Activated CD4-positive, alpha-beta memory T cell treated with anti-CD3 and anti-CD28 coated beads, Interleukin-2, amount 10 ng/mL, durations not matched to agents 7 days and 5 days (primary cell): ENCODE measurements around the gene RER1. TPM values are rescaled to one million over a fixed set of nuclear protein-coding genes. Genes with fewer than 3 reads are reported as not detected.

ENCODE experiments used
- CTCF ChIA-PET: fragments of 350-600 bp; sonication (Branson Sonifier 250); formaldehyde crosslinking; loops from one replicate; lab custom pipeline; 2021; ENCODE audit warnings: antibody characterized with exemption, inconsistent platforms; lab: Charles Lee
- POLR2A ChIA-PET: fragments of 350-600 bp; sonication (Branson Sonifier 250); formaldehyde crosslinking; loops from one replicate; lab custom pipeline; 2021; ENCODE audit warnings: antibody characterized with exemption; lab: Charles Lee
- DNase-seq: peaks from one replicate; pipeline ENCODE4 v3.0.0-alpha.2; 2020
- H3K27ac Mint-ChIP-seq: one replicate; pipeline ENCODE4 v1.8.0; 2021; ENCODE audit warnings: mild to moderate bottlenecking, mixed read lengths
- H3K27me3 Mint-ChIP-seq: one replicate; pipeline ENCODE4 v1.8.0; 2021; ENCODE audit warnings: mixed read lengths
- H3K36me3 Mint-ChIP-seq: one replicate; pipeline ENCODE4 v1.8.0; 2021; ENCODE audit warnings: low read depth, mixed read lengths
- H3K4me1 Mint-ChIP-seq: one replicate; pipeline ENCODE4 v1.8.0; 2021; ENCODE audit warnings: mixed read lengths
- H3K4me3 Mint-ChIP-seq: one replicate; pipeline ENCODE4 v1.8.0; 2021; ENCODE audit warnings: mild to moderate bottlenecking, mixed read lengths
- H3K9me3 Mint-ChIP-seq: one replicate; pipeline ENCODE4 v1.8.0; 2021; ENCODE audit warnings: mixed read lengths
- total RNA-seq, 2 experiments: library from RNA; stranded (reverse); gene quantifications; one replicate each; pipeline ENCODE4 v1.2.3, GENCODE V29; 2021

RER1 gene
- total RNA-seq, 2 experiments from 2014 or later = 151 to 160 TPM

DNA sequence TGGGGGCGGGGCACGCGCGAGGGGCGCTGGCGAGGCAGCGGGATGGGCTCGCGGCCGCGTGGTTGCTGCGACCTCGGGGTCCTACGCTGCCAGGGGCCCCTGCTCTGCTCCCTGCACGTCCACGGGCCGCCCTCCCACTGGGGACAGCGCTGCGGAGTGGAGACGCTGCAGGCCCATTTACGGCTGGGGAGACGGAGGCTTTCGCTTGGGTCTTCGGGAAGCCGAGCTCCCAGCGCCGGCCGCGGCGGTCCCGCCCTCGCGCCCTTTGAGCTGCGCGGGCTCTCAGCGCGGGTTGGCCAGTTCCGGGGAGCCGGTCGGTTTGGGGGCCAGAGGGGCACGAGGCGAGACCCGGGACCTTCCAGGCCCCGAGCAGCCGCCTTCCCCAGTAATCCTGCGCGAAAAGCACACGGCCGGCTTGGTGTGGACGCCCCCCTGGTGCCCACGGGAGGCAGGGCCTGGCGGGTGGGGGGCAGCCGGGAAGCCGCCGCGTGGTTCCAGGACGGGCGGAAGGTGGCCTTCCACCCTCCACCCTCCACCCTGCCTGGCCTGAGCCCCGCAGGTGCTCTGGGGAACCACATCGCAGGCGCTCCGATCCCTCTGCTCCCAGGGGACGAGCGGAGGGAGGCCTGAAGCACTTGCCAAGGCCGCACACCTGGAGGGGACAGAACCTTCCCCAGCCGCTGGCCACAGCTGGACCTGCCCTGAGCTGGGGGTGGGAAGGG is 21.3 kb downstream of the RER1 start:
- CTCF ChIA-PET = interaction anchor here (1.0 to 1.8 kb wide), 6 partner anchors 111 to 218 kb away, joined by 3 to 13 read pairs (median 4); partner anchors contain the start of gene FAAP20
- DNase-seq = peak; percentile 28
- POLR2A ChIA-PET = interaction anchor here (0.7 to 3.6 kb wide), 9 partner anchors 19 to 218 kb away, joined by 3 to 21 read pairs (median 4); partner anchors contain the start of genes FAAP20, MORN1, PANK4 and PRXL2B
- Mint-ChIP-seq H3K36me3 (peaks cover 4% of the 10 kb centered on the region), H3K27ac (peak overlapping the region; percentile 94), H3K9me3 (no peaks in the 10 kb centered on the region), H3K4me1 (peaks cover 40% of the 10 kb centered on the region), H3K27me3 (no peaks in the 10 kb centered on the region), H3K4me3 (peak overlapping the region; percentile 85)

DNA sequence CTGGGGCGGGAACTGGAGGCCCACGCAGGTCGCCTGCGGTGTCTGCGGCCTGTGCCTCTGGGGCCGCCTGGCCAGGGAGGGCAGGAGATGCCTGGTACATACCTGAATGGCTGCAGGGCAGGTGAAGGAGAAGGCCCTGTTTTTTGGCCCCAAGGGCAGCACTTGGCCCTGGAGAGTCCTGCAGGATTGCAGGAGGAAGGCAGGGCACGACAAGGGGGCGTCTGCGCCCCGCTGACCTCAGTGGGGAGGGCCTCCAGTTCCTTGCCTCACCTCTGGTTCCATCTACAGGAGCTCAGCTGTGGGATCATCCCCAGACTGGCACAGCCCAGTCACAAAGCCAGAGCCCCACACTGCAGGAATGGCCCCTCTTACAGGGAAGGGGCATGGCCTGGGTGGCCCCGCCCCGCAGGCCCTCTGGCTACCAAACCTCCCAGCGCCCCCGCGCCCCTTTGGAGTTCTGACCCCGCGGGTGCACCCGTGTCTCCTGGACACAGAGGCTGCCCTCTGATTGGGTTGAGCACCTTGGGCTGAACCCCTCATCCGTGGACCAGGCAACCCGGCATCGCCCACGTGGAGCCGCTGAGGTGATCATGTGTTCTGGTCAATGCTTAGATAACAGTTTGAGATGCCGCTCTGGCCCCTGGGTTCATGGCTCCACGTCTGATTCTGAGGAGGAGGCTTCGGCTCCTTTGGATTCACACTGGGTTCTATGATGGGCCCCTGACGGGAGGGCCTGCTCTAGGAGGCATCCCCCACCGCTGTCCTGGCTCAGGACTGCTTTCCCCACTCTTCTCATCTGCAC is 22.1 kb downstream of the RER1 start:
- Mint-ChIP-seq H3K9me3 (no peaks in the 10 kb centered on the region), H3K4me1 (peaks cover 41% of the 10 kb centered on the region), H3K36me3 (peaks cover 4% of the 10 kb centered on the region), H3K27me3 (no peaks in the 10 kb centered on the region), H3K27ac (peak overlapping the region; percentile 94), H3K4me3 (peak overlapping the region; percentile 81)
- ChIA-PET CTCF (interaction anchor here (1.0 to 2.7 kb wide), 11 partner anchors 111 to 373 kb away, joined by 3 to 41 read pairs (median 7); partner anchors contain the start of genes FAAP20 and PANK4), POLR2A (interaction anchor here (0.7 to 4.3 kb wide), 11 partner anchors 20 to 218 kb away, joined by 3 to 50 read pairs (median 5); partner anchors contain the start of genes FAAP20, MORN1, PANK4 and PRXL2B)
- peak; percentile 31 for DNase-seq

DNA sequence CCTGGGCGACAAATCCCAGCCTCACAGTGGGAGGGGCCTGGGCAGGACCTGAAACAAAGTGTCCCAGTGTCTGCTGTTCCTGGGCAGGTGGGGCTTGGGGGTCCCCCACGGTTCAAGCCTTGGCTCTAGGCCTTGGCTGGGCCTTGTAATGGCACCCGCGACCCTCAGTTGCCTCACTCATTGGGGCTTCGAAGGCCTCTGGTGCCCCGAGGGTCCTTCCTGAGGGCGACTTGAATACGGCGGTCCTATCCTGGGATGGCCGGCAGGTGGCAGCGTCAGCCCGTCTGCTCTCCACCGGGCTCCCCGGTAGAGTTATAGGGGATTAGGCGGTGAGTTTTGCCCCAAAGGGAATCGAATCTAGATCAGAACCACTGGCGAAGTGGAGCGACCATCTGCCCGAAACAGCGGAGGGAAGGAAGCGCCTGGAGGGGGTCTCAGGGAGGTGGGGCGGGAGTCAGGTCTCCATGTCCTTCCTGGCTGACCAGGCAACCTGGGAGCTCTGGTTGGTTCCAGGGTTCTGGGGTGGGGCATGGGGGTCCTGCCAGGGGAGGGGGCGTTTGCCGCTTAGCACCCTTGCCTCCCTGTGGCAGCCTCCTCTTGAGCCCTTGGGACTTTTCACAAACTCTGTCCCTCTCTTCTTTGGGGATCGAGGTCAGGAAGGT is 22.8 kb downstream of the RER1 start:
- Mint-ChIP-seq H3K27ac (peak overlapping the region; percentile 94), H3K4me1 (peaks cover 44% of the 10 kb centered on the region), H3K9me3 (no peaks in the 10 kb centered on the region), H3K4me3 (peak overlapping the region; percentile 81), H3K36me3 (peaks cover 4% of the 10 kb centered on the region), H3K27me3 (no peaks in the 10 kb centered on the region)
- CTCF ChIA-PET = interaction anchor here (0.7 to 2.7 kb wide), 11 partner anchors 15 to 1143 kb away, joined by 3 to 41 read pairs (median 8); partner anchors contain the start of genes MORN1, PANK4, PRXL2B and RER1
- peak; percentile 87 for DNase-seq
- POLR2A ChIA-PET = interaction anchor here (2.7 to 4.3 kb wide), 5 partner anchors 23 to 171 kb away, joined by 10 to 50 read pairs (median 13); partner anchors contain the start of genes MORN1 and RER1

DNA sequence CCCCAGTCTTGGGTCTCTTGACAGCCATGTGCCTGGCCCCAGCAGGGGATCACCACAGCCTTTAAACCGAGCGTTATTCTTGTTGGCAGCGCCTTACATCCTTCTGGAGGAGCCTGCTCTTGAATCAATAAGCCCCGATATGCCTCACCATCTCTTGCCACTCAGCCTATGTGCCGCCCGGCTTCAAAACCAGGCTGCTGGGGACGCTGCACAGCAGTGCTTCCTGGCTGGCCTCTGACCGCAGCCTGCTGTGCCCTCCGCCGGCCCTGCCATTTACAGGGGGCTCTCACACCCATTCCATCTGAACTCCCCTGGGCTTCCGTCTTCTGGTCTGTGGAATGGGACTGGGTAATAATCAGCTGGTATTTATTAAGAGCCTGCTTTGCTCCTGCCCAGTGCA is 23.7 kb downstream of the RER1 start:
- ChIA-PET POLR2A (interaction anchor here (0.9 to 4.3 kb wide), 11 partner anchors 15 to 221 kb away, joined by 3 to 50 read pairs (median 10); partner anchors contain the start of genes FAAP20, MORN1, RER1 and TNFRSF14), CTCF (interaction anchor here (0.7 to 2.7 kb wide), 13 partner anchors 15 to 1144 kb away, joined by 3 to 41 read pairs (median 7); partner anchors contain the start of genes FAAP20, MORN1, PANK4 and PRXL2B)
- Mint-ChIP-seq H3K27me3 (no peaks in the 10 kb centered on the region), H3K4me3 (peak overlapping the region; percentile 81), H3K36me3 (peaks cover 4% of the 10 kb centered on the region), H3K4me1 (peaks cover 42% of the 10 kb centered on the region), H3K27ac (peak overlapping the region; percentile 94), H3K9me3 (no peaks in the 10 kb centered on the region)
- DNase-seq = peak; percentile 24

DNA sequence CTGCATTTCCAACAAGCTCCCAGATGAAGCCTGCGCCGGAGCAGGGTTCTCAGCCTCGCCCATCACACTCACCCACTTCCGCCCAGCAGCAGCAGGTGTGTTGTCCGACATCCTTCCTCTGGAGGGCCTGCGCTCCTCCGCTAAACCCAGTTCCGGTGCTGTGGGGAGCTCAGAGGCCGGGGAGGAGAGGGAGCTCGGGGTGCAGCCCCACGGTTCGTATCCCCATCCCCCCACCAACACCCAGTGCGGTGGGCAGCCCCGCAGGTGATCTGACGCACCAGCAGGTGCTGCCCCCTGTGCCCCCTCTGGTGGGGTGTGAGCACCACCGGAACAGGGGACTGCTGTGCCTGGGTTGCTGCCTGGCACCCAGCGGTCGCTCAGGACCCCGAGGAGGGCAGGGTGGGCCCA is 24.2 kb downstream of the RER1 start:
- peaks cover 40% of the 10 kb centered on the region for H3K4me1 Mint-ChIP-seq
- peaks cover 4% of the 10 kb centered on the region for H3K36me3 Mint-ChIP-seq
- H3K27ac Mint-ChIP-seq = peak overlapping the region; percentile 94
- no peaks in the 10 kb centered on the region for H3K9me3 Mint-ChIP-seq
- ChIA-PET POLR2A (interaction anchor here (0.9 to 4.3 kb wide), 12 partner anchors 9 to 221 kb away, joined by 3 to 50 read pairs (median 8); partner anchors contain the start of genes FAAP20, MORN1, RER1 and TNFRSF14), CTCF (interaction anchor here (0.9 to 2.7 kb wide), 13 partner anchors 14 to 371 kb away, joined by 3 to 41 read pairs (median 7); partner anchors contain the start of genes FAAP20, MORN1, PANK4 and PRXL2B)
- H3K27me3 Mint-ChIP-seq = no peaks in the 10 kb centered on the region
- H3K4me3 Mint-ChIP-seq = peak overlapping the region; percentile 81
- peak; percentile 75 for DNase-seq

DNA sequence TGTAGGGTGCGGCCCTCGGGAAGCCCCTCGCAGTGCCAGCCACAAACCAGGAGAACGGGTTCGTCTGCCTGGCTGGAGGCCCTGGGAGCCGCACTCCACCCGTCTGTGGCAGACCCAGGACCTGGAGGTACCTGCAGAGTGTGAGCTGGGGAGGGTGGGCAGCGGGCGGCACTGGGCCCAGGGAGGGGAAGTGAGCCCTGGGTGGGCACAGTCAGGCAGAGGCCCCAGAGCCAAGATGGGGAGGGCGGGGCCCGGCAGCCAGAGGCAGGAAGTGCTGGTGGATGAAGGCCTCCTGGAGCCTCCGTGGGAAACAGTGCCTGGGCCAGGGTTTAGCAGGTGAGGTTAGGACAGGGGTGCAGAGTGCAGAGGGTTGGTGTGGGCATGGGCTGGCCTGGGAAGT is 24.8 kb downstream of the RER1 start:
- CTCF ChIA-PET = interaction anchor here (0.9 to 2.7 kb wide), 13 partner anchors 13 to 221 kb away, joined by 3 to 41 read pairs (median 7); partner anchors contain the start of genes FAAP20, MORN1, PANK4 and PRXL2B
- Mint-ChIP-seq H3K9me3 (no peaks in the 10 kb centered on the region), H3K27ac (peak overlapping the region; percentile 94), H3K4me3 (peak overlapping the region; percentile 81), H3K36me3 (peaks cover 4% of the 10 kb centered on the region), H3K4me1 (peaks cover 38% of the 10 kb centered on the region), H3K27me3 (no peaks in the 10 kb centered on the region)
- DNase-seq = peak; percentile 61
- POLR2A ChIA-PET = interaction anchor here (1.1 to 4.3 kb wide), 11 partner anchors 9 to 169 kb away, joined by 3 to 50 read pairs (median 10); partner anchors contain the start of genes MORN1, RER1 and TNFRSF14

DNA sequence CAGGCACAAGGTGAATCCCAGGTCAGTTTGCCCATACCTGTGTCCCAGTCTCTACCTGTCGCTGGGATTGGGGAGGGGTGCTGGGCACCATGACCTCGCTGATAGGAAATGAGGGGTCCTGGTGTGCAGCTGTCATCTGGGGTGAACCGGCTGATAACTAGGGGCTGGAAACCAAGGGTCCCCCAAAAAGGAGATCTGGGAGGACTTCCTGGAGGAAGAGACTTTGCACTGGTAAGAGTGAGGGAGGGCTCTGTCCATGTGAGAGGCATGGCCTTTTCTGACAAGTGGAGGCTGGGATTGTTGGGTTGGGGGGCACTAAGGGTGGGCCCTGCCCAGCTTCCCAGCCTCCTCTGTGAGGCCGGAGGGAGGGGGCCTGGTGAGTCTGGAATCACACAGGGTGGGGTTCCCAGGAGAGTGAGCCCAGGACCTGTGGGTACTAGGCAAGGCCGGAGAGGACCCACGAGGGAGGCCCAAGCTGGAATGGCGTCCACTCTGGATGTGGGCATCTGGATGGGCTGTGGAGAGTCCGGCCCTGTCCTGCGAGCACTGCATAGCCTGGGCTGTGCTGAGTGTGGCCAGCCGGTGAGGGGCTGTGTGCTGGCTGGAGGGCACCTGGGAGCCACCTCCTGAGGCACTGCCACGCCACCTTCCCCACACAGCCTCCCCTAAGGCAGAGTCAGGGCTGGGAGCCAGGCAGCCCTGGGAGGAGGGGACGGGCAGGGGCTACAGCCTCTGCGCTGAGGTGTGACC is 25.6 kb downstream of the RER1 start:
- Mint-ChIP-seq H3K4me3 (peak overlapping the region; percentile 81), H3K27ac (peak overlapping the region; percentile 94), H3K9me3 (no peaks in the 10 kb centered on the region), H3K4me1 (peaks cover 35% of the 10 kb centered on the region), H3K27me3 (no peaks in the 10 kb centered on the region), H3K36me3 (peaks cover 4% of the 10 kb centered on the region)
- POLR2A ChIA-PET = interaction anchor here (2.1 to 4.3 kb wide), 7 partner anchors 10 to 168 kb away, joined by 6 to 50 read pairs (median 13); partner anchors contain the start of genes MORN1, RER1 and TNFRSF14
- CTCF ChIA-PET = interaction anchor here (0.6 to 1.0 kb wide), 2 partner anchors 116 to 238 kb away, joined by 3 read pairs; no protein-coding TSS in a partner anchor
- DNase-seq = no peak

DNA sequence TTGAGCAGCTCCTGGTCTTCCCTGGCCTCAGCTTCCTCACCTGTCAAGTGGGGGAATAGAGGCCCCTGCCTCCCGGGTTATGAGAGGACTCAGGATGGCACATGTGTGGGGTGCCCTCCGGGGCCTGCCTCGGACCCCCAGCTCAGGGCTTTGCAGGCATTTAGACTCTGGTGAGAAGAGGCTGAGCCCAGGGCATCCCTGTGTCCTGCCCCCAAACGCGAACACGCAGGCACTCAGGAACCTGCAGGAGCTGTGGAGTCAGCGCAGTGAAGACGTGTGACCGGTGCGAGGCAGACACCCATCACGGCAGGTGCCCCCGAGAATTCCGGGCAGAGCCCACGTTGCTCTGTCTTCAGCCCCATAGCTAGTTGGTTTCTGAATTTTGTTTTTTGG is 26.2 kb downstream of the RER1 start:
- H3K27me3 Mint-ChIP-seq = no peaks in the 10 kb centered on the region
- H3K4me1 Mint-ChIP-seq = peaks cover 35% of the 10 kb centered on the region
- no peak overlapping the region for H3K4me3 Mint-ChIP-seq
- H3K36me3 Mint-ChIP-seq = peaks cover 4% of the 10 kb centered on the region
- CTCF ChIA-PET = no interaction called here
- DNase-seq = no peak
- H3K27ac Mint-ChIP-seq = no peak overlapping the region
- POLR2A ChIA-PET = interaction anchor here (2.1 to 4.3 kb wide), 2 partner anchors 11 to 129 kb away, joined by 6 to 50 read pairs; no protein-coding TSS in a partner anchor
- H3K9me3 Mint-ChIP-seq = peaks cover under 1% of the 10 kb centered on the region

DNA sequence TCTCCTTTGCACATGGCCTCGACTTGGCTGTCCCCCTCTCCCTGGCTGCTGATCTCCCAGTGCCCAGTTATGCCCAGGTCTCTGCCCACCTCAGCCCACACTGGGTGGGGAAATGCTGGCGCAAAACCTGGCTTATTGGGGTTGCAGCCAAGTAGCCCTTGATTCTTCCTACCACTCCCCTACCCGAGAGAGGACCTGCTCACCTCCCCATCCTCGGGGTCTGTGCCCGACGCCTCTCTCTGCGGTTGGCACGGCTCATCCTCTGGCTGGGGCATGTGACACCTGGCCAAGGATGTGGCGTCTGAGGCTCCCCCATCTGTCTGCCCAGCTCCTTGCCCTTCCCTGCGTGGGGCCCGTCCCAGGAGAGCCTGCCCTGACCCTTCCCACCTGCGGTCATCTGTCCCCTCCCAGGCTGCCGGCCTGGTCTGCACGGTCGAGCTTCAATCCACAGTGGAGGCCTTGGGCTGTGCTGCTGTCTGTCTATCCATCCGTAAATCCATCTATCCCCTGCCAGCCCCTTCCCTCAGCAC is 27.2 kb downstream of the RER1 start:
- Mint-ChIP-seq H3K9me3 (peaks cover 3% of the 10 kb centered on the region), H3K27me3 (no peaks in the 10 kb centered on the region), H3K4me3 (no peak overlapping the region), H3K4me1 (peaks cover 34% of the 10 kb centered on the region), H3K36me3 (peaks cover 4% of the 10 kb centered on the region), H3K27ac (no peak overlapping the region)
- ChIA-PET POLR2A (no interaction called here), CTCF (no interaction called here)
- no peak for DNase-seq

DNA sequence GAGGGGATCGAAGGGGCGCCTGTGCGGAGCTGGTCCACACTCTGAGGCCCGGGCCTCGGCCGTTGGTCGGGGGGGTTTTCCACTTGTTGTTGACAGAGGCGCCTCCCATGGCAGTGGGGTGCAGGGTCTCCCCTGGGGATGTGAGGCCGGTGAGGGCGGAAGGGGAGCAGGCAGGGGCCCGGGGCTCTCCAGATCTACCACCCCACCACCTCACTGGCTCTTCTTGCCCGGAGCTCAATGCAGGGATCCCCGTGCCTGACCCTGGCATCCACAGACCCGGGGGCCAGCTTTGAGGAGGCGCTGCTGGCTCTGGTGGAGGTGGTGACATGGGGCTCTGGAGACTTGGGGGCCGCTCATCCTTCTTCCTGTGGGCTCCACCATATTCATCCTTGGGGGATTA is 27.8 kb downstream of the RER1 start:
- ChIA-PET POLR2A (no interaction called here), CTCF (no interaction called here)
- Mint-ChIP-seq H3K9me3 (peaks cover 3% of the 10 kb centered on the region), H3K27me3 (no peaks in the 10 kb centered on the region), H3K27ac (no peak overlapping the region), H3K4me3 (no peak overlapping the region), H3K36me3 (peaks cover 4% of the 10 kb centered on the region), H3K4me1 (peaks cover 29% of the 10 kb centered on the region)
- no peak for DNase-seq

DNA sequence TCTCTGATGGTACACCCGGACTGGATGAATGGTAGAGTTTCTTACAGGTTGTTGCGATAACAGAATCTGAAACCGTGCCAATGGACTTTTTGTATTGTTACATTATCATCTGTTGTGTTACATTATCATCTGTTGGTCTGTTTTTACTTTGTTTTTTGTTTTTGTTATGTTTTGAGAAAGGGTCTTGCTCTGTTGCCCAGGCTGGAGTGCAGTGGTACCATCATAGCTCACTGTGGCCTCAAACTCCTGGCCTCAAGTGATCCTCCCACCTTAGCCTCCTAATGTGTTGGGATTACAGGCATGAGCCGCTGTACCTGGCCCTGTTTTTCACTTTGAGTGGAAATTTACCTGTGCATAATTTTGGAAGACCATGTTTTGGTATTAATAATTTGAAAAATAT is 30.9 kb downstream of the RER1 start:
- no peak for DNase-seq
- Mint-ChIP-seq H3K27me3 (no peaks in the 10 kb centered on the region), H3K27ac (no peak overlapping the region), H3K4me1 (peaks cover 5% of the 10 kb centered on the region), H3K9me3 (peaks cover 3% of the 10 kb centered on the region), H3K36me3 (no peaks in the 10 kb centered on the region), H3K4me3 (no peak overlapping the region)
- ChIA-PET CTCF (no interaction called here), POLR2A (no interaction called here)
